WTC11 (cell line): Measurements from ENCODE around the gene LMF1. TPM values are rescaled to one million over a fixed set of nuclear protein-coding genes. Genes with fewer than 3 reads are reported as not detected.

Experiments
- ATAC-seq: fragments of 200-7000 bp; cut with Tn5 transposase; 2 replicates; pipeline ENCODE4 v1.10.0; 2021; ENCODE audit warnings: mild to moderate bottlenecking, moderate library complexity
- CTCF ChIA-PET: fragments of 300-600 bp; sonication (Branson Sonifier 250); formaldehyde crosslinking; loops from one replicate; lab custom pipeline; 2021; ENCODE audit warnings: antibody characterized with exemption; lab: Charles Lee
- POLR2A ChIA-PET: fragments of 350-600 bp; sonication (Branson Sonifier 250); formaldehyde crosslinking; loops from one replicate; lab custom pipeline; 2021; ENCODE audit warnings: antibody characterized with exemption; lab: Charles Lee
- DNase-seq: peaks from one replicate; pipeline ENCODE4 v3.0.0; 2021; ENCODE audit warnings: low spot score
- H3K27ac Mint-ChIP-seq: 2 replicates; pipeline ENCODE4 v1.8.0; 2021; ENCODE audit warnings: mixed read lengths
- H3K27me3 Mint-ChIP-seq: 2 replicates; pipeline ENCODE4 v1.8.0; 2021; ENCODE audit warnings: low read depth, mild to moderate bottlenecking, moderate library complexity, mixed read lengths
- H3K36me3 Mint-ChIP-seq: 2 replicates; pipeline ENCODE4 v1.8.0; 2021; ENCODE audit warnings: mixed read lengths
- H3K4me1 Mint-ChIP-seq: 2 replicates; pipeline ENCODE4 v1.8.0; 2022; ENCODE audit warnings: mixed read lengths
- H3K4me3 Mint-ChIP-seq: 2 replicates; pipeline ENCODE4 v1.8.0; 2021; ENCODE audit warnings: mild to moderate bottlenecking, moderate library complexity, mixed read lengths
- H3K9me3 Mint-ChIP-seq: 2 replicates; pipeline ENCODE4 v1.8.0; 2021; ENCODE audit warnings: mixed read lengths
- ATF1 ChIP-seq: sonication (generic); formaldehyde crosslinking; IDR thresholded peaks from 2 replicates; pipeline ENCODE4 v1.8.1; 2023; ENCODE audit warnings: mild to moderate bottlenecking, moderate library complexity, missing genetic modification reagents
- FOXJ3 ChIP-seq: sonication (generic); formaldehyde crosslinking; IDR thresholded peaks from 2 replicates; pipeline ENCODE4 v1.9.0; 2021; ENCODE audit warnings: missing genetic modification reagents, mild to moderate bottlenecking, borderline replicate concordance
- HMGA2 ChIP-seq: fragments of 250-450 bp; sonication (Bioruptor Pico); IDR thresholded peaks from 2 replicates; pipeline ENCODE4 v1.4.0; 2021; ENCODE audit warnings: mild to moderate bottlenecking, moderate library complexity
- JAZF1 ChIP-seq: fragments of 250-450 bp; sonication (Bioruptor Pico); IDR thresholded peaks from 2 replicates; pipeline ENCODE4 v1.9.0; 2021; ENCODE audit warnings: moderate library complexity, mild to moderate bottlenecking, inconsistent platforms
- MYBL2 ChIP-seq: sonication (generic); formaldehyde crosslinking; IDR thresholded peaks from 2 replicates; pipeline ENCODE4 v1.8.1; 2023; ENCODE audit warnings: mild to moderate bottlenecking, moderate library complexity, missing genetic modification reagents
- NFATC4 ChIP-seq: fragments of 250-450 bp; sonication (Bioruptor Pico); IDR thresholded peaks from 2 replicates; pipeline ENCODE4 v1.9.0; 2021; ENCODE audit warnings: mild to moderate bottlenecking
- RELA ChIP-seq: sonication (generic); formaldehyde crosslinking; IDR thresholded peaks from 2 replicates; pipeline ENCODE4 v1.8.1; 2022; ENCODE audit warnings: missing genetic modification reagents, mild to moderate bottlenecking, borderline replicate concordance
- RORB ChIP-seq: fragments of 250-450 bp; sonication (Bioruptor Pico); IDR thresholded peaks from 2 replicates; pipeline ENCODE4 v1.9.0; 2021; ENCODE audit warnings: mild to moderate bottlenecking
- SMAD3 ChIP-seq: sonication (generic); formaldehyde crosslinking; IDR thresholded peaks from 2 replicates; pipeline ENCODE4 v1.8.0; 2022; ENCODE audit warnings: missing genetic modification reagents, mild to moderate bottlenecking, borderline replicate concordance
- SMAD4 ChIP-seq: sonication (generic); formaldehyde crosslinking; IDR thresholded peaks from 2 replicates; pipeline ENCODE4 v1.8.0; 2022; ENCODE audit warnings: mild to moderate bottlenecking, missing genetic modification reagents
- TCF7 ChIP-seq: sonication (generic); formaldehyde crosslinking; IDR thresholded peaks from 2 replicates; pipeline ENCODE4 v1.8.0; 2022; ENCODE audit warnings: mild to moderate bottlenecking, low read depth, missing genetic modification reagents, moderate library complexity
- TEAD4 ChIP-seq: sonication (generic); formaldehyde crosslinking; IDR thresholded peaks from 2 replicates; pipeline ENCODE4 v1.8.0; 2022; ENCODE audit warnings: mild to moderate bottlenecking, missing genetic modification reagents
- TP53 ChIP-seq: sonication (generic); formaldehyde crosslinking; IDR thresholded peaks from 2 replicates; pipeline ENCODE4 v1.8.1; 2023; ENCODE audit warnings: mild to moderate bottlenecking, missing genetic modification reagents
- ZNF121 ChIP-seq: sonication (generic); formaldehyde crosslinking; IDR thresholded peaks from 2 replicates; pipeline ENCODE4 v1.8.0; 2023; ENCODE audit warnings: missing genetic modification reagents
- ZNF232 ChIP-seq: sonication (generic); formaldehyde crosslinking; IDR thresholded peaks from 2 replicates; pipeline ENCODE4 v1.8.0; 2022; ENCODE audit warnings: mild to moderate bottlenecking, missing genetic modification reagents
- ZNF317 ChIP-seq: sonication (generic); formaldehyde crosslinking; IDR thresholded peaks from 2 replicates; pipeline ENCODE4 v1.8.1; 2023; ENCODE audit warnings: low read depth, mild to moderate bottlenecking, moderate library complexity, missing genetic modification reagents, borderline replicate concordance
- ZNF416 ChIP-seq: fragments of 250-450 bp; sonication (Bioruptor Pico); IDR thresholded peaks from 2 replicates; pipeline ENCODE4 v1.9.0; 2021; ENCODE audit warnings: mild to moderate bottlenecking, inconsistent platforms
- total RNA-seq: library from RNA; stranded (reverse); gene quantifications from 3 replicates; pipeline ENCODE4 v1.2.3, GENCODE V29; 2021
- TF ChIP-seq, protein P1 (sequence below): sonication (generic); formaldehyde crosslinking; IDR thresholded peaks from 2 replicates; pipeline ENCODE4 v1.8.0; 2022; ENCODE audit warnings: mild to moderate bottlenecking, missing genetic modification reagents
- TF ChIP-seq, protein P2 (sequence below): sonication (generic); formaldehyde crosslinking; conservative IDR thresholded peaks from 2 replicates; pipeline ENCODE4 v1.8.1; 2022; ENCODE audit warnings: mild to moderate bottlenecking, missing genetic modification reagents
- TF ChIP-seq, protein P3 (sequence below): fragments of 250-450 bp; sonication (Bioruptor Pico); IDR thresholded peaks from 2 replicates; pipeline ENCODE4 v1.8.0; 2021; ENCODE audit warnings: mild to moderate bottlenecking
- TF ChIP-seq, protein P4 (sequence below): sonication (generic); formaldehyde crosslinking; IDR thresholded peaks from 2 replicates; pipeline ENCODE4 v1.8.0; 2022; ENCODE audit warnings: mild to moderate bottlenecking, missing genetic modification reagents
- TF ChIP-seq, protein P5 (sequence below): sonication (generic); formaldehyde crosslinking; IDR thresholded peaks from 2 replicates; pipeline ENCODE4 v1.8.1; 2022; ENCODE audit warnings: low read depth, mild to moderate bottlenecking, moderate library complexity, missing genetic modification reagents, borderline replicate concordance
- TF ChIP-seq, protein P6 (sequence below): fragments of 250-450 bp; sonication (Bioruptor Pico); IDR thresholded peaks from 2 replicates; pipeline ENCODE4 v1.9.0; 2021; ENCODE audit warnings: moderate library complexity, mild to moderate bottlenecking, inconsistent platforms, borderline replicate concordance

LMF1 gene
- total RNA-seq, 1 experiment from 2014 or later, result 10.5 TPM

DNA sequence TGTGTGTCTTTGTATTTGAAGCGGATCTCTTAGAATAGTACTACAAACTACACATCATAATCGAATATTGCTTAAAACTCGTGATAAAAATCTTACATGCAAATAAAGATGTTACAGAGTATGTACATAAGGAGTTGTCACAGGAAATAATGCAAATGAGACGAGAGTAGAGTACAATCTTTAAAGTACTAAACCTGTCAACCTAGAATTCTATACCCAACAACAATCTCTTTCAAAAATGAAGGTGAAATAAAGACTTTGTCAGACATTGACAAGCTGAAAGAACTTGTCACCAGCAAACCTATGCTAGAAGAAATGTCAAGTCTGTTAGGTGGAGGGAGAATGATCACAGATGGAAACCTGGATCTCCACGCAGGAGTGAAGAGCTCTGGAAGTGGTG, 86.6 kb downstream of the LMF1 start:
- no peaks in the 10 kb centered on the region for H3K9me3 Mint-ChIP-seq
- CTCF ChIA-PET, result no interaction called here
- H3K27me3 Mint-ChIP-seq, result no peaks in the 10 kb centered on the region
- ATAC-seq (no peak), DNase-seq (no peak)
- no peak for TF ChIP-seq ZNF416 (CRISPR knock-in tag)
- TF ChIP-seq ZNF232, result no peak
- TF ChIP-seq SMAD3, result no peak
- TF ChIP-seq ZNF317 (CRISPR knock-in tag), result no peak
- TF ChIP-seq, protein P1, sequence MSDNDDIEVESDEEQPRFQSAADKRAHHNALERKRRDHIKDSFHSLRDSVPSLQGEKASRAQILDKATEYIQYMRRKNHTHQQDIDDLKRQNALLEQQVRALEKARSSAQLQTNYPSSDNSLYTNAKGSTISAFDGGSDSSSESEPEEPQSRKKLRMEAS, result no peak
- TF ChIP-seq, protein P2, sequence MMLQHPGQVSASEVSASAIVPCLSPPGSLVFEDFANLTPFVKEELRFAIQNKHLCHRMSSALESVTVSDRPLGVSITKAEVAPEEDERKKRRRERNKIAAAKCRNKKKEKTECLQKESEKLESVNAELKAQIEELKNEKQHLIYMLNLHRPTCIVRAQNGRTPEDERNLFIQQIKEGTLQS (CRISPR knock-in tag), result no peak
- TF ChIP-seq ATF1 (CRISPR knock-in tag), result no peak
- TF ChIP-seq, protein P3, sequence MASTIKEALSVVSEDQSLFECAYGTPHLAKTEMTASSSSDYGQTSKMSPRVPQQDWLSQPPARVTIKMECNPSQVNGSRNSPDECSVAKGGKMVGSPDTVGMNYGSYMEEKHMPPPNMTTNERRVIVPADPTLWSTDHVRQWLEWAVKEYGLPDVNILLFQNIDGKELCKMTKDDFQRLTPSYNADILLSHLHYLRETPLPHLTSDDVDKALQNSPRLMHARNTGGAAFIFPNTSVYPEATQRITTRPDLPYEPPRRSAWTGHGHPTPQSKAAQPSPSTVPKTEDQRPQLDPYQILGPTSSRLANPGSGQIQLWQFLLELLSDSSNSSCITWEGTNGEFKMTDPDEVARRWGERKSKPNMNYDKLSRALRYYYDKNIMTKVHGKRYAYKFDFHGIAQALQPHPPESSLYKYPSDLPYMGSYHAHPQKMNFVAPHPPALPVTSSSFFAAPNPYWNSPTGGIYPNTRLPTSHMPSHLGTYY, result no peak
- no peak for TF ChIP-seq TEAD4 (CRISPR knock-in tag)
- no peak for TF ChIP-seq JAZF1 (CRISPR knock-in tag)
- TF ChIP-seq TCF7 (CRISPR knock-in tag), result no peak
- TF ChIP-seq SMAD4, result no peak
- TF ChIP-seq HMGA2, result no peak
- TF ChIP-seq RELA (CRISPR knock-in tag), result no peak
- TF ChIP-seq TP53 (CRISPR knock-in tag), result no peak
- TF ChIP-seq NFATC4, result no peak
- TF ChIP-seq, protein P4, sequence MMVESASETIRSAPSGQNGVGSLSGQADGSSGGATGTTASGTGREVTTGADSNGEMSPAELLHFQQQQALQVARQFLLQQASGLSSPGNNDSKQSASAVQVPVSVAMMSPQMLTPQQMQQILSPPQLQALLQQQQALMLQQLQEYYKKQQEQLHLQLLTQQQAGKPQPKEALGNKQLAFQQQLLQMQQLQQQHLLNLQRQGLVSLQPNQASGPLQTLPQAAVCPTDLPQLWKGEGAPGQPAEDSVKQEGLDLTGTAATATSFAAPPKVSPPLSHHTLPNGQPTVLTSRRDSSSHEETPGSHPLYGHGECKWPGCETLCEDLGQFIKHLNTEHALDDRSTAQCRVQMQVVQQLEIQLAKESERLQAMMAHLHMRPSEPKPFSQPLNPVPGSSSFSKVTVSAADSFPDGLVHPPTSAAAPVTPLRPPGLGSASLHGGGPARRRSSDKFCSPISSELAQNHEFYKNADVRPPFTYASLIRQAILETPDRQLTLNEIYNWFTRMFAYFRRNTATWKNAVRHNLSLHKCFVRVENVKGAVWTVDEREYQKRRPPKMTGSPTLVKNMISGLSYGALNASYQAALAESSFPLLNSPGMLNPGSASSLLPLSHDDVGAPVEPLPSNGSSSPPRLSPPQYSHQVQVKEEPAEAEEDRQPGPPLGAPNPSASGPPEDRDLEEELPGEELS (CRISPR knock-in tag), result no peak
- no peak for TF ChIP-seq MYBL2
- no peak for TF ChIP-seq RORB (CRISPR knock-in tag)
- POLR2A ChIA-PET, result no interaction called here
- no peak overlapping the region for H3K4me3 Mint-ChIP-seq
- no peaks in the 10 kb centered on the region for H3K4me1 Mint-ChIP-seq
- H3K27ac Mint-ChIP-seq, result no peak overlapping the region
- H3K36me3 Mint-ChIP-seq, result no peaks in the 10 kb centered on the region

DNA sequence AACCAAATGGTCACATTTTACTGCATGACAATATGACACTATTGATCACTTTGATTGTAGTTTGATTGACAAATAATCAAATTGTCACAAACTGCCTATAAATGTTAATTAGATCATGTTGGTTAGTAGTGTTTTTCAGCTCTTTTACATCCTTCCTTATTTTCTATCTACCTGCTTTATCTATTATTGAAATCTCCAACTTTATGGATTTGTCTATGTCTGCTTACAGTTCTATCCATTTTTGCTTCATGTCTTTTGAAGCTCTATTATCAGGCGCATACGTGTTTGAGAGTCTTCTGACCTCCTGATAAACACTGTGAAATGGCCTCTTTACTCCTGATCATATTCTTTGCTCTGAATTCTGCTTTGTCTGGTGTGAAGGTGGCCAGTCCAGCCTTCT, 87.0 kb downstream of the LMF1 start:
- DNase-seq, result no peak
- H3K27me3 Mint-ChIP-seq, result no peaks in the 10 kb centered on the region
- no peaks in the 10 kb centered on the region for H3K36me3 Mint-ChIP-seq
- ChIA-PET POLR2A (no interaction called here), CTCF (no interaction called here)
- no peak overlapping the region for H3K27ac Mint-ChIP-seq
- no peak for ATAC-seq
- H3K4me3 Mint-ChIP-seq, result no peak overlapping the region
- H3K9me3 Mint-ChIP-seq, result no peaks in the 10 kb centered on the region
- no peaks in the 10 kb centered on the region for H3K4me1 Mint-ChIP-seq
- TF ChIP-seq, protein P5, sequence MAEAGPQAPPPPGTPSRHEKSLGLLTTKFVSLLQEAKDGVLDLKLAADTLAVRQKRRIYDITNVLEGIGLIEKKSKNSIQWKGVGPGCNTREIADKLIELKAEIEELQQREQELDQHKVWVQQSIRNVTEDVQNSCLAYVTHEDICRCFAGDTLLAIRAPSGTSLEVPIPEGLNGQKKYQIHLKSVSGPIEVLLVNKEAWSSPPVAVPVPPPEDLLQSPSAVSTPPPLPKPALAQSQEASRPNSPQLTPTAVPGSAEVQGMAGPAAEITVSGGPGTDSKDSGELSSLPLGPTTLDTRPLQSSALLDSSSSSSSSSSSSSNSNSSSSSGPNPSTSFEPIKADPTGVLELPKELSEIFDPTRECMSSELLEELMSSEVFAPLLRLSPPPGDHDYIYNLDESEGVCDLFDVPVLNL, result no peak
- TF ChIP-seq ZNF121 (CRISPR knock-in tag) (no peak), HMGA2 (no peak), FOXJ3 (CRISPR knock-in tag) (no peak)
- TF ChIP-seq, protein P6, sequence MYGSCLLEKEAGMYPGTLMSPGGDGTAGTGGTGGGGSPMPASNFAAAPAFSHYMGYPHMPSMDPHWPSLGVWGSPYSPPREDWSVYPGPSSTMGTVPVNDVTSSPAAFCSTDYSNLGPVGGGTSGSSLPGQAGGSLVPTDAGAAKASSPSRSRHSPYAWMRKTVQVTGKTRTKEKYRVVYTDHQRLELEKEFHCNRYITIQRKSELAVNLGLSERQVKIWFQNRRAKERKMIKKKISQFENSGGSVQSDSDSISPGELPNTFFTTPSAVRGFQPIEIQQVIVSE (CRISPR knock-in tag), result no peak
